ENCODE data around the gene TTLL5. TPM values are rescaled to one million over a fixed set of nuclear protein-coding genes. Genes with fewer than 3 reads are reported as not detected.

Gene TTLL5
- total RNA-seq, 4 donors from 2014 or later: 14.2 to 27.1 (median 21.2) TPM

DNA sequence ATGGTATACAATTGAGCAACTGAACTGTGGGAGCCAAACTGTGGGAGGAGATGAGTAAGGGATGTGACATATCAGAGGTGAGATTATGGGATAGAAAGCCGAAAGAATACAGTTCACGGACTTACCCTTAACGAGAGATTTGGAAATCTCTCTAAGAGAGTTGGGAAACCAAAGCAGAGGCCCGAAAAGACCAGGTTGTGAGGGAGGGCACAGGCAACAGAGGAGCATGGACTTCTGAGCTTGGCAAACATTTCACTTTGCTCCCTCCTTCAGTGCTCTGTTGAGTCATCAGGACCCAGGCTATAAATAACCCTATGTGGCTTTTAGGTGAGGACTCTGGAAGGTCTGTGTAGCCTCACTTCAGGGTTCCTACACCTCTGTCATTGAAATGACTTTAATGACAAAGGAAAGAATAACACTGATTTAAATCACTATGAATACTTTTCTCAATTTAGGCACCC, 200.1 kb downstream of the TTLL5 start:
- Histone ChIP-seq H3K27me3 (no peaks in the 10 kb centered on the region), H3K36me3 (no peaks in the 10 kb centered on the region), H3K4me3 (no peak overlapping the region), H3K4me1 (peaks cover 0 to 3% (median 0%) of the 10 kb centered on the region in 3 donors), H3K9me3 (no peaks in the 10 kb centered on the region), H3K27ac (peak overlapping the region in 2 of 4 donors; percentile 26 to 32)
- no peak for DNase-seq
- WGBS, 2 donors: 52 to 61% methylated on average over 4 of the region's 4 CpGs
- no peak for TF ChIP-seq POLR2A (IDR thresholded peaks at IDR 0.05)
- TF ChIP-seq, protein P1, sequence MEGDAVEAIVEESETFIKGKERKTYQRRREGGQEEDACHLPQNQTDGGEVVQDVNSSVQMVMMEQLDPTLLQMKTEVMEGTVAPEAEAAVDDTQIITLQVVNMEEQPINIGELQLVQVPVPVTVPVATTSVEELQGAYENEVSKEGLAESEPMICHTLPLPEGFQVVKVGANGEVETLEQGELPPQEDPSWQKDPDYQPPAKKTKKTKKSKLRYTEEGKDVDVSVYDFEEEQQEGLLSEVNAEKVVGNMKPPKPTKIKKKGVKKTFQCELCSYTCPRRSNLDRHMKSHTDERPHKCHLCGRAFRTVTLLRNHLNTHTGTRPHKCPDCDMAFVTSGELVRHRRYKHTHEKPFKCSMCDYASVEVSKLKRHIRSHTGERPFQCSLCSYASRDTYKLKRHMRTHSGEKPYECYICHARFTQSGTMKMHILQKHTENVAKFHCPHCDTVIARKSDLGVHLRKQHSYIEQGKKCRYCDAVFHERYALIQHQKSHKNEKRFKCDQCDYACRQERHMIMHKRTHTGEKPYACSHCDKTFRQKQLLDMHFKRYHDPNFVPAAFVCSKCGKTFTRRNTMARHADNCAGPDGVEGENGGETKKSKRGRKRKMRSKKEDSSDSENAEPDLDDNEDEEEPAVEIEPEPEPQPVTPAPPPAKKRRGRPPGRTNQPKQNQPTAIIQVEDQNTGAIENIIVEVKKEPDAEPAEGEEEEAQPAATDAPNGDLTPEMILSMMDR (IDR thresholded peaks at IDR 0.05): no peak
- intact Hi-C loops (cut with DNase I): no loop called here

DNA sequence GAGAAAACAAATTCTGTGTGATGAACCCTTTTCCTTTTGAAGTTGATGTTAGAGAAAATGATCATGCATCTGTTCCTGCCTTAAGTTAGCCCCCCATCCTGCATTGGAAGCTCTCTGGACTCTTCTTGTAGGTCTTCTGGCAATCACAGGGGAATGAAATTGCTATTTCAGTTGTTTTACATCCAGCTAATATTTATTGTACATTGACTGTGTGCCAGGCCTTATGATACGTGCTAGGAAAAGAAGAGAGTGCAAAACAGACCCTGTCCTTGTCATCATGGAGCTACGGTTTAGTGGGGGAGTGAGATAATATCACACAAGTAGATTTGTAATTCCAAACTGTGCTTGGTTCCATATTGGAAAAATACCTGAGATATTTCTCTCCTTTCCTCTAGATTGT, 202.2 kb downstream of the TTLL5 start:
- Histone ChIP-seq H3K9me3 (no peaks in the 10 kb centered on the region), H3K4me3 (no peak overlapping the region), H3K27ac (no peak overlapping the region), H3K4me1 (peaks cover 0 to 12% (median 3%) of the 10 kb centered on the region in 3 donors), H3K27me3 (no peaks in the 10 kb centered on the region), H3K36me3 (no peaks in the 10 kb centered on the region)
- WGBS, 2 donors: 79 to 84% methylated on average over 2 of the region's 2 CpGs
- no peak for DNase-seq
- no peak for TF ChIP-seq POLR2A (IDR thresholded peaks at IDR 0.05)
- TF ChIP-seq, protein P1 (IDR thresholded peaks at IDR 0.05): no peak
- intact Hi-C loops (cut with DNase I): no loop called here

DNA sequence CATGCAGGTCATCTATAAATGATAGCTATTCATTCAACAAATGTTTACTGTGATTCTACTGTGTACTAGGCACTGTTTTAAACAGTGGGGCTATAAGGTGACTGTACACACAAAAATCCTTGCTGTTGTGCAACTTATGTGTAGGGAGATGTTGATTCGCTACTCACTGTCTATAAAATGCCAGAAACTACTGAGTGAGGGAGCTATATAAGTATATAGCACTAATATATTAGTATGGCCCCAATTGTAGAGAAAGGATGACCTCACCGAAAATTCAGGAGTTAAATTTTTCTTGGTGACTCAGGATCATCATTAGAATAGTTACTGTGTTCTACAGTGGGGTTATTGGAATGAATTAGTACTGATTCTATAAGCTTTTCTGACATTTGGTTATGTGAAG, 203.3 kb downstream of the TTLL5 start:
- intact Hi-C loops (cut with DNase I): no loop called here
- no peak overlapping the region for H3K4me3 ChIP-seq
- DNase-seq: no peak
- TF ChIP-seq, protein P1 (IDR thresholded peaks at IDR 0.05): no peak
- TF ChIP-seq POLR2A (IDR thresholded peaks at IDR 0.05): no peak
- no peaks in the 10 kb centered on the region for H3K9me3 ChIP-seq
- no peaks in the 10 kb centered on the region for H3K27me3 ChIP-seq
- no peak overlapping the region for H3K27ac ChIP-seq
- peaks cover 0 to 22% (median 3%) of the 10 kb centered on the region in 3 donors for H3K4me1 ChIP-seq
- no peaks in the 10 kb centered on the region for H3K36me3 ChIP-seq
- WGBS, 2 donors: 86 to 90% methylated on average over 2 of the region's 2 CpGs

DNA sequence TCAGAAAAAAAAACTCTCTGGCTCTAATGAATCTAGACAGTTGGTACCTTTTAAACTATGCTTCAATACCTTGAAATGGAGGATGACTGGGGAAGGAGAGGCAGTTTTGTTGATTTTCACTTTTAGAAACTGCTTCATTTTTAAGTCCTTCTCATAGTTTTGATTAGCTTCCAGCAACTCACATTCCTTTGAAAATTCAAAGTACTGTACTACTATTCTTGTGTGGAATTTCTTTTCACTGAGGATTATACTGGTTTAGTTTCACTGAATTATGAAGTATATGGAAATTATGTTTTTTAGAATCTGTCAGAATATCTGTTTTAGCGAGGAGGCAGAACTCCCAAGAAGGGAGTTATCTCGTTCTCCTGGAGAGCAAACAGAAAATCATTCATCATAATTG, 204.5 kb downstream of the TTLL5 start:
- Histone ChIP-seq H3K27me3 (no peaks in the 10 kb centered on the region), H3K36me3 (no peaks in the 10 kb centered on the region), H3K27ac (no peak overlapping the region), H3K9me3 (no peaks in the 10 kb centered on the region), H3K4me1 (peaks cover 0 to 22% (median 3%) of the 10 kb centered on the region in 3 donors), H3K4me3 (no peak overlapping the region)
- intact Hi-C loops (cut with DNase I): no loop called here
- DNase-seq: no peak
- 56 to 64% methylated on average over 2 of the region's 2 CpGs for WGBS, 2 donors
- TF ChIP-seq POLR2A (IDR thresholded peaks at IDR 0.05): no peak
- TF ChIP-seq, protein P1 (IDR thresholded peaks at IDR 0.05): no peak

DNA sequence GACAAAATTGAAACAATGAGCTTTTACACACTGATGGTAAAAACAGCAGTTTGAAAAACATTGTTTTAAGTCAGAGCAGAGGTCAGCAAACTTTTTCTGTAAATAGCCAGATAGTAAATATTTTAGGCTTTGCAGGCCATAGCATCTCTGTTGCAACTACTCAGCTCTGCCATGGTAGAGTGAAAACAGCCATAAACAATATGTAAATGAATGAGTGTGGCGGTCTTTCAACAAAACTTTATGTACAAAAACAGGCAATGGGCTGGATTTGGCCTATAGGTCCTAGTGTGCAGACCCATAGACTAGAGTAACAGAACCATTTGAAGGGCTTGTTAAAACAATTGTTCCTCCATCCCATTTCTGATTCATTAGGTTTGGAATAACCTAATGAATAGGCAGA, 205.9 kb downstream of the TTLL5 start:
- TF ChIP-seq, protein P1 (IDR thresholded peaks at IDR 0.05): no peak
- no peak for TF ChIP-seq POLR2A (IDR thresholded peaks at IDR 0.05)
- peaks cover 0 to 22% (median 0%) of the 10 kb centered on the region in 3 donors for H3K4me1 ChIP-seq
- WGBS, 2 donors: 88 to 100% methylated on average over 1 of the region's 1 CpG
- H3K27me3 ChIP-seq: no peaks in the 10 kb centered on the region
- DNase-seq: no peak
- H3K4me3 ChIP-seq: no peak overlapping the region
- H3K9me3 ChIP-seq: no peaks in the 10 kb centered on the region
- H3K27ac ChIP-seq: no peak overlapping the region
- intact Hi-C loops (cut with DNase I): no loop called here
- H3K36me3 ChIP-seq: no peaks in the 10 kb centered on the region
